ENCODE measurements around the gene LSAMP.

LSAMP gene

DNA sequence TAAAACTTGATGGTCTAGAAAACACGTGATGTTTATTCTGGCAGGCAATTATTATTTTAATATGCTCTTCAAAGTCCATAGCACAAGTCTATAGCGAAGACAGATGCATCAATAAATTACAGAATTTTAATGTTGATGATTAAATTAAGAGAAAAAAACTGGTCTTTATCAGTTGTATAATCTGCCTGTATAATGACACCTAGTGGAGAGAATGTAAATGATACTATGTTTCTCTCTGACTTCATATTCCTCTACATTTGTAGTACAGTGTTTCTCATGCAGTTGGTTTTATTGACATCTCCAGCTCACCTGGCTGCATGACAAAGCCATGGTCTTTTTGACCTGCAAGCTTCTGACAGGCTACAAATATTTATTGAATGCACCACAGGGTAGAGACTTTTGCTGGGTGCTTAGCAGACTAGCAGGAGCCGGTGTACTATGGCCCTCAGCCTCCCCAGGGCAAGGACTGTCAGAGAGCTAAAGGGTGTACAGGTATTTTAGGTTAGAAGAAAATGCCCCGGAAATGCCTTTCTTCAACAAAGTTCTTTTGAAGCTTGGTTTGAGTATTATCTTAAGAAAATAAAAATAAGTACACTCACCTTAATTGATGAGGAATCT, 532.1 kb downstream of the LSAMP start:
- Histone ChIP-seq H3K4me1 (ENCODE audit: insufficient read depth, low read length) (no peaks in the 10 kb centered on the region), H3K9me3 (ENCODE audit: low read length) (no peaks in the 10 kb centered on the region), H3K36me3 (ENCODE audit: insufficient read depth, low read length) (no peaks in the 10 kb centered on the region), H3K27me3 (ENCODE audit: insufficient read depth, low read length) (no peaks in the 10 kb centered on the region), H3K4me3 (ENCODE audit: low read length) (no peak overlapping the region), H2AFZ (ENCODE audit: low read depth, low read length) (no peak overlapping the region)

DNA sequence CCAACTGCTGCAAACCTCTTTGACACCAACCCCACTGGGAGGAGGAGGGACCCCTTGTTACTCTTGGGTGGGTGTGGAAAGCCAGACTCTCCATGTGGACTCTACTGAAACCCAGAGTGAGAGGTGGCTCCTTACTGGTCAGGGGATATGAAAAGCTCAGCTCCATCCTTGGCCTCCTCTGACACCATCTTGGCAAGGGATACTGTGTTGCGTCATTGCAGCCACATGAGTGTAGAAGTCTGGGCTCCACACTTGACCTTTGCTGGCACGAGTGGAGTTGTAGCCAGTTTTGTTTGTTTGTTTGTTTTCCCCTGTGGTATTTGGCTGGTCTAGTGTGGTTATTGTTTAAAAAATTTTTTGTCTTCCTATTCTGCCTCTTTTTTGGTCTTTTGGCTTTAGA, 532.9 kb downstream of the LSAMP start:
- no peaks in the 10 kb centered on the region for H3K27me3 ChIP-seq (ENCODE audit: insufficient read depth, low read length)
- no peak overlapping the region for H3K4me3 ChIP-seq (ENCODE audit: low read length)
- H3K9me3 ChIP-seq (ENCODE audit: low read length), result no peaks in the 10 kb centered on the region
- H3K36me3 ChIP-seq (ENCODE audit: insufficient read depth, low read length), result no peaks in the 10 kb centered on the region
- H3K4me1 ChIP-seq (ENCODE audit: insufficient read depth, low read length), result no peaks in the 10 kb centered on the region
- no peak overlapping the region for H2AFZ ChIP-seq (ENCODE audit: low read depth, low read length)

DNA sequence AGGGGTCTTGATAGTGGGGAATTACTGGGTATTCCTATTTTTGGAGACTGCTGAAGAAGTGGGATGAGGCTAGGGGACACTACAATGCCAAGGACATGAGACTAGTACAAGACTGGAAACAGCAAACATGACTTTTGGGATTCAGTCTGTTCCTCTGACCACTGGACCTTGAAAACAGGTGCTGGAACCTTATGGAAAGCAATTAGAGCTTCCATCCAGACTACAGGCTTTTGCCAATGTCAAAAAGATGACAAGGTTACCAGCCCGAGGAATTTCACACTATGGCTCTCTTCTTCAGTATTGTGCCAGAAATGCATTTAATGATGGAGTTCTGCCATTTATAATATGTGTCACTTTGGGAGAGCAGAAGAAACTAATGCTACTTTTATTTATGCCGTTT, 539.4 kb downstream of the LSAMP start:
- Histone ChIP-seq H2AFZ (ENCODE audit: low read depth, low read length) (no peak overlapping the region), H3K27me3 (ENCODE audit: insufficient read depth, low read length) (no peaks in the 10 kb centered on the region), H3K9me3 (ENCODE audit: low read length) (peaks cover 2% of the 10 kb centered on the region), H3K4me1 (ENCODE audit: insufficient read depth, low read length) (no peaks in the 10 kb centered on the region), H3K36me3 (ENCODE audit: insufficient read depth, low read length) (no peaks in the 10 kb centered on the region), H3K4me3 (ENCODE audit: low read length) (no peak overlapping the region)

DNA sequence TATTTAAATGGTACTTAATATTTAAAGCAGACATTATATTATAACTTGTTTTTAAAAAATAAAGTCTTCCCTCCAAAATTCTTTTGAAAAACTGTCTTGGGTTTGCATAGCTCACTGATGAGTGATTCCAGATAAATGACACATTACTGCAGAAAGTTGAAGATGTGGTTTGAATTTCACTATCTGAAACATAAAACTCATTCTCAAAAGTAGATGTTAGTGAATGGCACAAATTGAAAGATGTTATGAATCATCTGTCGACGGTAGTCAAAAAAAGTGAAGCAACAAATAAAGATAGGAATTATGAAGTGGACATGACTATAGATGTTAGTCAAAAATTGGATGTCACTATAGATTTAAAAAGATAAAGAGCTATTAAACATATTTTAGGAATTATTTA, 541.4 kb downstream of the LSAMP start:
- no peak overlapping the region for H3K4me3 ChIP-seq (ENCODE audit: low read length)
- peaks cover 10% of the 10 kb centered on the region for H3K4me1 ChIP-seq (ENCODE audit: insufficient read depth, low read length)
- H3K27me3 ChIP-seq (ENCODE audit: insufficient read depth, low read length), result no peaks in the 10 kb centered on the region
- no peak overlapping the region for H2AFZ ChIP-seq (ENCODE audit: low read depth, low read length)
- no peaks in the 10 kb centered on the region for H3K36me3 ChIP-seq (ENCODE audit: insufficient read depth, low read length)
- H3K9me3 ChIP-seq (ENCODE audit: low read length), result peaks cover 2% of the 10 kb centered on the region

DNA sequence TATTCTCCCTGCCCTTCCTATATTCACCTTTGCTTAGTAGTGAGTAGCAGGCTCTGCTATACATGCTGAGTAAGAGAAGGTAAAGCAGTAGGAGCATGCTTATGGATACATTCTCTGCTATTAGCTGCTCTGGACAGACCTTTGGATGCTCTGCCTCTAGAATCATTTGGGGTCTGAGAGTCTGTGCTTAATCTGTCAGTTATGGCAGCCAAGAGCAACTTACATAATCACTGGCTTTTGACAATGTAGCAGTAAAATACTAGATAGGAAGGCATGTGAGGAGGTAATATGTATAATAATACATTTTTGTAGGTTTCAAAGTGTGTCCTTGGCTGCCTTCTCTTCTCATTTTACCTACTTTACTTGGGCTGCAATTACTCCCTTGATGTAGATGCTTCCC, 544.3 kb downstream of the LSAMP start:
- Histone ChIP-seq H3K36me3 (ENCODE audit: insufficient read depth, low read length) (no peaks in the 10 kb centered on the region), H3K4me3 (ENCODE audit: low read length) (no peak overlapping the region), H2AFZ (ENCODE audit: low read depth, low read length) (no peak overlapping the region), H3K4me1 (ENCODE audit: insufficient read depth, low read length) (peaks cover 32% of the 10 kb centered on the region), H3K9me3 (ENCODE audit: low read length) (peaks cover 2% of the 10 kb centered on the region), H3K27me3 (ENCODE audit: insufficient read depth, low read length) (no peaks in the 10 kb centered on the region)

DNA sequence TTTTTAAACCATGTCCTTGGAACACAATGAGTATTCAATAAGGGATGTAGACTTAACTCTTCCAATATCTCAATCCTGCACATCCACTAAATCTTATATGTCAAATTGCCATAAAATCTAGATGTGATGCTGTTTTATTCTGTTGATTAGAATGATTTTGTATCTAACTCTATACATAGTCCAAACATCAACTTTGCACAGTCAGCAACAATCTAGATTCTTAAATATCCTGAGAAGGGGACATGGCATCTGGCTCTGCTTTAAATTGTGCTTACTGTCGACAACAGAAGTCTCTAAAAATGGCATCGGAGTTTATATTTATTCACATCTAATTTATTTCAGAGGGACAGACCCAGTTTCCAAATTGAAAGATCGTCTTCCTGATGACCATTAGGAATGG, 545.8 kb downstream of the LSAMP start:
- Histone ChIP-seq H3K4me1 (ENCODE audit: insufficient read depth, low read length) (peaks cover 38% of the 10 kb centered on the region), H2AFZ (ENCODE audit: low read depth, low read length) (no peak overlapping the region), H3K27me3 (ENCODE audit: insufficient read depth, low read length) (no peaks in the 10 kb centered on the region), H3K9me3 (ENCODE audit: low read length) (peaks cover 2% of the 10 kb centered on the region), H3K4me3 (ENCODE audit: low read length) (no peak overlapping the region), H3K36me3 (ENCODE audit: insufficient read depth, low read length) (no peaks in the 10 kb centered on the region)

DNA sequence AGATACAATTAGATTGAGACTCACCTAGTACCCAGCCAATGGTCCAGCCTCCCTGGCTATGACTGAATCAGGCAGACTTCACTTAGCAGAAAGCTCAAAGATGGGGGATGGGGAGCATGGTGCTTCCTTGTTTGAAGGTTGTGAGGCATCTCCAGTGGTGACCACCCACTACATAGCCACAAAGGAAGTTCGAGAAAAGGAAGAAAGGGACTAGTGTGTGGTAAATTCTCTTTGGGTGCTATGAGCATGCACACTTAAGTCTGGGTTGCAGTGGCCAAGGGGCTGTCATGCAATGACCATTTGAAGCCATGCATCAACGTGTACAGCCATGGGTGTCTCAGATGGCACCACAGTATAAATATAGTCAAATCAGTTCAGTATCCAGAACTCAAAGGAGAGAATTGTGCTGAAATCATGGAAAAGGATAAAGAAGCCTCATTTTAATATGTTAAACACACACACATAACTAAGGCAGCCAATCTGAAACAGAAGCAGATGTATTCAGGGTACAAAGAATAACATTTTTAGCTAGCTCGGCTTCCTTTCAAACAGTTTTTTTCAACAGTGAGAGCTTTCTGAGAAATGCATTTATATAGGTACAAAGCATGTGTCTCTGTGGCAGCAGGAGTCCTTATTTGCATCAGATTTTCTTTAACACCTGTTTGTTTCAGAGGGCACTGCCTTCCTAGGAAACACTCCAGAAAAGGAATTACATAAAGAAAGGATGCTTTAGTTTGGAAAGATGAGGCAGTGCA, 546.5 kb downstream of the LSAMP start:
- no peak overlapping the region for H3K4me3 ChIP-seq (ENCODE audit: low read length)
- H3K4me1 ChIP-seq (ENCODE audit: insufficient read depth, low read length), result peaks cover 45% of the 10 kb centered on the region

DNA sequence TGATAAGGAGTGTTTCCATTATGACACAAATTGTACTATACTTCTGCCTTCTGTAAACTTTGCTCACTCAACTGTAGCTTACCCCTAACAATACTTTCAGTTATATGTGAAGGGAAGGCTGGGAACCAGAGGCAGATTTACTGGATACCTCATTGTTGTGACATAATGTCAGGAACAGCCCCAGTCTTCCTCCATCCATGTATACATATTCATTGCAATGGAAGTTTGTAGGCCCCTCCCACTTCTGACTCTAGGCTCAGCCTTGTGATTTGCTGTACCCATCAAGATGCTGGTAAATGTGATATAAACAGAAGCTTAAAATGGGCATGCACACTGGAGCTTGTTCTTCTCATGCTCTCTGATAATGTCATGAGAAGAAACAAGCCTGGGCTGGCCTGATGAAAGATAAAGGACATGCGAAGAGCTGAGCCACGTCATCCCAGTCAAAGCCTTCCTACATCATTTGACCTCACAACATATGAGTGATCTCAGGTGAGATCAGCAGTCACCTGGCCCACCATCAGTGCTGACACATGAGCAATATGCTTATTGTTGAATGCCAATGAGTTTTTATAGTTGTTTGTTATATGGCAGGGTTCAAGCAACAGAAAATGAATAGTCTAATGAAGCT, 554.2 kb downstream of the LSAMP start:
- H3K4me1 ChIP-seq (ENCODE audit: insufficient read depth, low read length), result peaks cover 19% of the 10 kb centered on the region
- H3K9me3 ChIP-seq (ENCODE audit: low read length), result no peaks in the 10 kb centered on the region
- no peak overlapping the region for H2AFZ ChIP-seq (ENCODE audit: low read depth, low read length)
- H3K36me3 ChIP-seq (ENCODE audit: insufficient read depth, low read length), result no peaks in the 10 kb centered on the region
- no peaks in the 10 kb centered on the region for H3K27me3 ChIP-seq (ENCODE audit: insufficient read depth, low read length)
- H3K4me3 ChIP-seq (ENCODE audit: low read length), result no peak overlapping the region

More for the DNA sequence above, 546.5 kb downstream of the LSAMP start:
- Histone ChIP-seq H3K36me3 (ENCODE audit: insufficient read depth, low read length) (no peaks in the 10 kb centered on the region), H3K27me3 (ENCODE audit: insufficient read depth, low read length) (no peaks in the 10 kb centered on the region), H3K9me3 (ENCODE audit: low read length) (peaks cover 2% of the 10 kb centered on the region), H2AFZ (ENCODE audit: low read depth, low read length) (no peak overlapping the region)

DNA sequence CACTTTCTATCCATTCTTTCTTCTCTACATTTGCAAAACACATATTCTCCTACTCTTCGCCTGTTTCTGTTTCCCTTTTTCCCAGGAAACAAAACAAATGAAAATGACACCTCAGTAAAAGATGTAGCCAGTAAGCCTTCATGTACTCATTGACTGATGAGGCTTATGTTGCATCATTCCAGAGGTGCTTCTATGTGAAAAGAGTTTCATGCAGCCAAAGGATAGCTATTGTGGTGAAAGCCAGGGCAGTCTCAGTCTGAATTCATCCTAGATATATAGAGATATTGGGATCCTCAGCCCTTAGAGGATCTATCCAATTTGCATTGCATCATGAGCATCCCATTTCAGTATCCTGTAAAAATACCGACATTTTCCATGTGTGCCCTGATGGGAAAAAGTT, 554.7 kb downstream of the LSAMP start:
- Histone ChIP-seq H3K27me3 (ENCODE audit: insufficient read depth, low read length) (no peaks in the 10 kb centered on the region), H3K9me3 (ENCODE audit: low read length) (no peaks in the 10 kb centered on the region), H3K4me3 (ENCODE audit: low read length) (no peak overlapping the region), H2AFZ (ENCODE audit: low read depth, low read length) (no peak overlapping the region), H3K4me1 (ENCODE audit: insufficient read depth, low read length) (peaks cover 19% of the 10 kb centered on the region), H3K36me3 (ENCODE audit: insufficient read depth, low read length) (no peaks in the 10 kb centered on the region)

DNA sequence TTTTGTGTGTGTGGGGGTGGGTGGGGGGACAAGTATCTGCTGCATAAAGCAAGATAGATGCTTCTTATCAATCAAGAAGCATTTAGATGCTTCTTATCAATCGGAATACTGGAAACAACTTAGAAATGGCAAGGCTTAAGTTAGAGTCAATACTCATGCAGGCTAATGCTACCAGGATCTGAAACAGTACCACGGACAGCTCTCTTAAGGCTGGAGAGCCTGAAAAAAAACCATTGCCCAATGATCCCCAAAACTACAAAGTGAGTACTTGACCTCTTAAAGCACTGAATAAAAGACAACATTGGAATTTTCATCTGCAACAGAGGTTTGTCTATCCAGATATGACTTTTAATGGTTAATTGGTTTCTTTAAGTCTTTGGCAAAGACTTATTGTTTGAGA, 559.7 kb downstream of the LSAMP start:
- H3K36me3 ChIP-seq (ENCODE audit: insufficient read depth, low read length), result no peaks in the 10 kb centered on the region
- H3K4me3 ChIP-seq (ENCODE audit: low read length), result no peak overlapping the region
- no peaks in the 10 kb centered on the region for H3K27me3 ChIP-seq (ENCODE audit: insufficient read depth, low read length)

DNA sequence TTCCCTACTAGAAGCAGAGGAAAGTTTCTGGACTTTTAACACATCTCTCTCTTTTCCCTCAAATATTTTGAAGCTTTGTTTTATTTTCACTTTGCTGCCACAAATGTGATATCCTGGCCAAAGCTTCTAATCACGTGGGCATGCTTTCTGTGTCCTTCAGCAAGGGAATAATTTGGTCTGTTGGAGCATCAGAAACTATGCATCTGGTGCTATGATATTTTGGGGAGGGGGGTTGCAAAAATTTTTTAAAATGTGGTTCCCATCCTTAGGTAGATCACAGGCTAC, 567.7 kb downstream of the LSAMP start:
- H3K4me3 ChIP-seq (ENCODE audit: low read length), result no peak overlapping the region
- no peak overlapping the region for H2AFZ ChIP-seq (ENCODE audit: low read depth, low read length)

More for the DNA sequence above, 559.7 kb downstream of the LSAMP start:
- no peak overlapping the region for H2AFZ ChIP-seq (ENCODE audit: low read depth, low read length)
- no peaks in the 10 kb centered on the region for H3K9me3 ChIP-seq (ENCODE audit: low read length)
- H3K4me1 ChIP-seq (ENCODE audit: insufficient read depth, low read length), result no peaks in the 10 kb centered on the region

DNA sequence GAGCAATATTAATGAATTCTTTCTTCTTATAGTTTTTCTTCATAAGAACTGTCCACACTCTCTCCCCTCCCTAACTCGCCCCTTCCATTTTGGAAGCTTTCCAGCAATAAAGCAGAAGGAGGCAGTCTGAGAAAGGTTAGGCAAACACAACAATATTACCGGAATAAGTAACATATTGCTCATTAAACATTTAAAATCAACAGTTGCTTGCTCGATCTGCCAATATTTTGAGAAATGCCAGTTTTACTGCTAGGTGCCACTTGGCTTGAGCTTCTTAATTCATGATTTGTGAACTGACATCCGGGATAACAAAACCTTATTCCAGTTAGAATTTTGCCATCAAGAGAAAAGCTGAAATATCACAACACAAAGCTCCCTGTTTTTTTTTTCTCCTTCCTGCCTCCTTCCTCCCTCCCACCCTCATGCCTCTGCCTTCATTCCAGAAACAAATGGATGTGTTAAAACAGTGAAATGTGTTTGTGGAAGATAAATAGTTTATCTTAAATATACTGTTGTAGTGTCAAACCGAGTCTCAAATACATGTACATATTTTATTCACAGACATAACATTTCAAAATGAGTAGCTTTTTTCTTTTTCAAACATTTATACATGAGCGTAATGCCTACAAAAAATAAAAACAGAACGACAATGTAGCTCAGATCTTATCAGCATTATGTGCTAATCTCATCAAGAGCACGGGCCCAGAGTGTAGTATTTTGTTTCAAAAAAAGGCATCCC, 568.2 kb downstream of the LSAMP start:
- Histone ChIP-seq H3K4me3 (ENCODE audit: low read length) (no peak overlapping the region), H3K27me3 (ENCODE audit: insufficient read depth, low read length) (no peaks in the 10 kb centered on the region), H3K9me3 (ENCODE audit: low read length) (no peaks in the 10 kb centered on the region), H3K36me3 (ENCODE audit: insufficient read depth, low read length) (no peaks in the 10 kb centered on the region), H2AFZ (ENCODE audit: low read depth, low read length) (no peak overlapping the region), H3K4me1 (ENCODE audit: insufficient read depth, low read length) (no peaks in the 10 kb centered on the region)

More for the DNA sequence above, 567.7 kb downstream of the LSAMP start:
- no peaks in the 10 kb centered on the region for H3K9me3 ChIP-seq (ENCODE audit: low read length)
- H3K4me1 ChIP-seq (ENCODE audit: insufficient read depth, low read length), result no peaks in the 10 kb centered on the region
- no peaks in the 10 kb centered on the region for H3K27me3 ChIP-seq (ENCODE audit: insufficient read depth, low read length)
- no peaks in the 10 kb centered on the region for H3K36me3 ChIP-seq (ENCODE audit: insufficient read depth, low read length)

DNA sequence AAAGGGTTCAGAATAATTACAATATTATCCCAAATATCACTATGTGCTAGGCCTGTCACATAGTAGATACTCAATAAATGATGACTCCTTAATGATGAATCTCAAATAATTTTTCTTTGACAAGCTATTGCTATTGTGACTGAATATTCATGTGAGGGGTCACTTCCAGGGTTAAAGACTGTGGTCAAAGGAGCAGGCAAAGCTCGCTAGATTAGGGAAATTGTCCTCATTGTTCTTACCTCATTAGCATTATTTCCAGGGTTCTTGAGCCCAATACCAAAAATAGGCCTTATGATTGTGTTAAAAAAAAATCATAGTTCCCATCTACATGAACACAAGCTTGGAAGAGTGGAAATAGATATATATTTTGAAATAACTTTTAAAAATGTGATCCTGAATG, 569.8 kb downstream of the LSAMP start:
- Histone ChIP-seq H3K4me3 (ENCODE audit: low read length) (no peak overlapping the region), H3K9me3 (ENCODE audit: low read length) (no peaks in the 10 kb centered on the region), H3K27me3 (ENCODE audit: insufficient read depth, low read length) (no peaks in the 10 kb centered on the region), H3K4me1 (ENCODE audit: insufficient read depth, low read length) (no peaks in the 10 kb centered on the region), H2AFZ (ENCODE audit: low read depth, low read length) (no peak overlapping the region), H3K36me3 (ENCODE audit: insufficient read depth, low read length) (no peaks in the 10 kb centered on the region)
